B cell (primary cell): ENCODE results near the gene PIAS3. TPM values are rescaled to one million over a fixed set of nuclear protein-coding genes. Genes with fewer than 3 reads are reported as not detected.

ENCODE experiments used
- ATAC-seq: fragments of 200-7000 bp; cut with Tn5 transposase; one replicate; pipeline ENCODE4 v1.10.0; 2021; ENCODE audit warnings: low read depth, mild to moderate bottlenecking, moderate number of reproducible peaks, moderate library complexity
- CTCF ChIA-PET: fragments of 350-600 bp; sonication (Branson Sonifier 250); formaldehyde crosslinking; loops from one replicate; lab custom pipeline; 2021; ENCODE audit warnings: antibody characterized with exemption, inconsistent platforms; lab: Charles Lee
- POLR2A ChIA-PET: fragments of 350-600 bp; sonication (Branson Sonifier 250); formaldehyde crosslinking; loops from one replicate; lab custom pipeline; 2021; ENCODE audit warnings: antibody characterized with exemption; lab: Charles Lee
- DNase-seq: peaks from one replicate; pipeline ENCODE4 v3.0.0; 2013
- H2AFZ ChIP-seq: 2 replicates; pipeline ENCODE4 v1.6.1; 2012; ENCODE audit warnings: mild to moderate bottlenecking, low read depth, low read length; ENCODE audit not compliant: insufficient read depth, poor library complexity, severe bottlenecking
- H3K27ac ChIP-seq, 2 donors: 1 replicate in 1 of 2; 2 replicates in 1 of 2; pipeline ENCODE4 v1.5.1; 2012 to 2013; ENCODE audit warnings: low read length in 2 of 2, mild to moderate bottlenecking in 2 of 2, moderate library complexity in 1 of 2
- H3K27me3 ChIP-seq, 4 experiments: fragments of 200-600 bp in 1 of 4; sonication (generic) in 1 of 4; replicated peaks in 1 of 4; 1 replicate in 2 of 4; 2 replicates in 2 of 4; pipeline versions ENCODE4 v1.6.1 to v1.7.0; 2013 to 2016; ENCODE audit warnings: low read length in 3 of 4, mild to moderate bottlenecking in 2 of 4, mixed read lengths in 1 of 4, moderate library complexity in 1 of 4; ENCODE audit not compliant: insufficient read depth in 4 of 4, control insufficient read depth in 3 of 4; ENCODE audit errors: control extremely low read depth in 1 of 4
- H3K36me3 ChIP-seq, 2 experiments: replicated peaks in 1 of 2; 1 replicate in 1 of 2; 2 replicates in 1 of 2; pipeline versions ENCODE4 v1.6.1 to v1.7.1; 2013; ENCODE audit warnings: low read length in 1 of 2; ENCODE audit not compliant: insufficient read depth in 2 of 2, control insufficient read depth in 1 of 2; ENCODE audit errors: control extremely low read depth in 1 of 2, extremely low read depth in 1 of 2
- H3K4me1 ChIP-seq, 2 donors: fragments of 200-600 bp in 1 of 2; sonication (generic) in 1 of 2; 1 replicate in 1 of 2; 2 replicates in 1 of 2; pipeline versions ENCODE4 v1.5.1 to v1.6.1; 2013 to 2017; ENCODE audit warnings: low read length in 2 of 2; ENCODE audit not compliant: control insufficient read depth in 2 of 2, insufficient read depth in 2 of 2
- H3K4me2 ChIP-seq: replicated peaks from 2 replicates; pipeline ENCODE3; 2012; ENCODE audit warnings: mild to moderate bottlenecking, low read depth, low read length; ENCODE audit not compliant: poor library complexity, severe bottlenecking
- H3K4me3 ChIP-seq, 5 experiments: fragments of 200-600 bp in 1 of 5; sonication (generic) in 1 of 5; 1 replicate in 3 of 5; 2 replicates in 2 of 5; pipeline versions ENCODE4 v1.5.1 to v1.7.0; 2011 to 2016; ENCODE audit warnings: low read length in 4 of 5, mild to moderate bottlenecking in 4 of 5, low read depth in 2 of 5, control low read depth in 1 of 5, moderate library complexity in 1 of 5; ENCODE audit not compliant: insufficient read depth in 1 of 5; ENCODE audit errors: control extremely low read depth in 1 of 5, extremely low read depth in 1 of 5
- H3K79me2 ChIP-seq: fragments of 200-600 bp; sonication (generic); one replicate; pipeline ENCODE4 v1.6.0; 2016; ENCODE audit warnings: low read length; ENCODE audit not compliant: control insufficient read depth, insufficient read depth
- H3K9ac ChIP-seq: fragments of 200-600 bp; sonication (generic); 2 replicates; pipeline ENCODE4 v1.6.1; 2017; ENCODE audit warnings: mild to moderate bottlenecking, low read length, moderate library complexity
- H3K9me3 ChIP-seq, 3 donors: one replicate each; pipeline versions ENCODE4 v1.6.1 to v1.7.1; 2013; ENCODE audit warnings: low read length in 2 of 3; ENCODE audit not compliant: control insufficient read depth in 2 of 3, insufficient read depth in 1 of 3; ENCODE audit errors: control extremely low read depth in 1 of 3
- H4K20me1 ChIP-seq: 2 replicates; pipeline ENCODE4 v1.6.0; 2012; ENCODE audit warnings: mild to moderate bottlenecking, low read length; ENCODE audit not compliant: insufficient read depth, control insufficient read depth, poor library complexity, severe bottlenecking
- H3K27ac Mint-ChIP-seq: one replicate; pipeline ENCODE4 v1.8.0; 2021; ENCODE audit warnings: mixed read lengths
- H3K27me3 Mint-ChIP-seq: one replicate; pipeline ENCODE4 v1.8.0; 2021; ENCODE audit warnings: mixed read lengths
- H3K4me1 Mint-ChIP-seq: one replicate; pipeline ENCODE4 v1.8.0; 2021; ENCODE audit warnings: mixed read lengths
- H3K4me3 Mint-ChIP-seq: one replicate; pipeline ENCODE4 v1.8.0; 2021; ENCODE audit warnings: mixed read lengths
- H3K9me3 Mint-ChIP-seq: one replicate; pipeline ENCODE4 v1.8.0; 2022; ENCODE audit warnings: mixed read lengths; ENCODE audit not compliant: insufficient read depth
- CTCF ChIP-seq: fragments of 200-600 bp; IDR thresholded peaks from one replicate; pipeline ENCODE4 v1.8.0; 2022; ENCODE audit warnings: antibody characterized with exemption, mild to moderate bottlenecking
- EZH2 ChIP-seq: IDR thresholded peaks from 2 replicates; pipeline ENCODE4 v1.6.1; 2012; ENCODE audit warnings: borderline replicate concordance, low read depth, mild to moderate bottlenecking, moderate library complexity, low read length; ENCODE audit not compliant: insufficient read depth, poor library complexity, severe bottlenecking
- WGBS: methylation state at CpG from one replicate; pipeline ENCODE4 v1.1.5; 2013; ENCODE audit warnings: missing lambda C conversion rate; ENCODE audit not compliant: insufficient coverage; 5-methylcytosine and 5-hydroxymethylcytosine counted together
- intact Hi-C: fragments of 100-400 bp; cut with micrococcal nuclease; formaldehyde crosslinking; loops from one replicate; pipeline ENCODE4 v1.10.0; 2022
- polyA plus RNA-seq: library from polyadenylated mRNA; depleted of rRNA; stranded (reverse); fragments of >200 nt; gene quantifications from 2 replicates; pipeline ENCODE4 v1.2.3, GENCODE V29; 2012
- total RNA-seq, 2 donors: library from RNA; stranded (reverse); fragments of 120-200 nt in 1 of 2; gene quantifications; 1 replicate in 1 of 2; 2 replicates in 1 of 2; pipeline versions ENCODE4 v1.2.3 to v1.2.4, GENCODE V29; 2013 to 2022

PIAS3 gene
- total and polyA plus RNA-seq, 2 donors (not counting 1 experiment from before 2014, with no cell fraction given): 23.2 to 45.0 TPM

DNA sequence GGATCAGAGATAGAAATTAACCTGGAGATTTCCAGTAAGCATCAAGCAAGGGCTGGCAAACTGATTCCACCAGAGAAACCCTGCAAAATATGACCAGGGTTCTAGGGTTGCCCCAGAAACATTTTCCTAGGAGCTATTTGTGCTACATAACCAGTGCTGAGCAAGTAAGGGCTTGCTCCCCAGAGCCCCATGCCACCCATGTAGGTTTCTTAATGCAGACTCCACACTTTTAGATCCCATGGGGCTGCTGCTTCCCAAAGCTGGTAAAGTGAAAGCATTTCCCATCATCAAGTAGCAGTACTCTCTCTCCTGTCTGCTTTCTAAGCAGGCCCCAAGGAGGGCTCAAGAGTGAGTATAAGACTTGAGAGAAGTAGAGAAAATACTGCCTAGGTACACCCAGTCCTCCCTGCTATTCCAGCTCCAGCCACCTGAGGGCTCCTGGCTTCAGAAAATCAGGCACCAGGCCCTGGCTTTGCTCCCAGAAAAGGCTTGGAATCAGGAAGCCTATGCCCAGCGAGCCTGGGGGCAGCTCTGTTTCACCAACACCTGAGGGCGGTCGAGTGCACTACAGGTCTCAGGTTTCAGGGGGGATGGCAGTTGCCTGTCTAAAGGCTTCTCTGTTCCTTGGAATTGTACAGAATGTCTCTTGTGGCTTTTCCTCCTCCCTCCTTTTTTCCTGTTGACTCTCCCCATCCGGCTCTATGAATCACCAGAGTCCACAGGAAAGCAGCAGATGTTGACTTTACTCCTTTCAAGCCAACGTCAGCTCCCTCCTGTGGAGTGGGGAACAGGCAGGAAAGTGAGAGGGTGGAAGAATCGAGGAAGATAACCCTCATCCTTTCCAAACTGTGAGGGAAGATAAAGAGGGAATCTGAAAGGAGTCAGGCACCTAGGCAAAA is 33.0 kb upstream of the PIAS3 start:
- H3K27me3 ChIP-seq: no peaks in the 10 kb centered on the region
- no peaks in the 10 kb centered on the region for H3K9me3 ChIP-seq
- H3K27ac ChIP-seq: no peak overlapping the region
- DNase-seq (peak; percentile 61), ATAC-seq (peak; percentile 70)
- no peak overlapping the region for H3K9ac ChIP-seq
- H3K79me2 ChIP-seq: no peaks in the 10 kb centered on the region
- intact Hi-C loops: loop anchor here (1.0 kb wide), 2 partner anchors 85 to 121 kb away; no protein-coding TSS in a partner anchor
- H2AFZ ChIP-seq: peak overlapping the region; percentile 14
- H3K9me3 Mint-ChIP-seq: no peaks in the 10 kb centered on the region
- no peak overlapping the region for H3K4me3 ChIP-seq
- H4K20me1 ChIP-seq: no peaks in the 10 kb centered on the region
- TF ChIP-seq EZH2 (no peak), CTCF (peak; percentile 72)
- H3K27ac Mint-ChIP-seq: no peak overlapping the region
- 0% methylated on average over 1 of the region's 6 CpGs for WGBS
- no peak overlapping the region for H3K4me2 ChIP-seq
- no peaks in the 10 kb centered on the region for H3K36me3 ChIP-seq
- no peaks in the 10 kb centered on the region for H3K4me1 ChIP-seq
- H3K4me1 Mint-ChIP-seq: peaks cover under 1% of the 10 kb centered on the region
- no peaks in the 10 kb centered on the region for H3K27me3 Mint-ChIP-seq
- no peak overlapping the region for H3K4me3 Mint-ChIP-seq
- POLR2A ChIA-PET: no interaction called here
- CTCF ChIA-PET: interaction anchor here (0.6 to 3.9 kb wide), 22 partner anchors 8 to 148 kb away, joined by 3 to 41 read pairs (median 6); partner anchors contain the start of genes HJV, ITGA10, NUDT17 and PEX11B

DNA sequence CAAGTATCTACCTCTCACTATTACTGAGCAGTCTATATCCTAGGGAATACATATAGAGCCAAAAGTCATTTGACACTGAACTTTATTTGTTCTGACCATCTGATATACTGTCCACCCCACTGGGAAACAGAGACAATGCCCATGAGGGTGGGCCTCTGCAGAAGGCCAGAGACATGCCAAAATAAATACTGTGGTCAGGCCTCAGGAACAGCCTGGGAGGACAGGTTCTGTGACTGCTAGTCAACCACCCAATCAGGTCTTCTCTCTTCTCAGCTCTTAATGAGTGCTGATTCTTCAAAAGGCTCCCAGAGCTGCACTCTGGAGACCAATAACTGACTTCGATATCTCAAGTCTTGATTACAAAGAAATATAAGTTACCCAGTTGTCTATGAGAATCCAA is 32.3 kb upstream of the PIAS3 start:
- H3K9ac ChIP-seq: no peak overlapping the region
- intact Hi-C loops: loop anchor here (1.0 kb wide), 2 partner anchors 86 to 122 kb away; no protein-coding TSS in a partner anchor
- H3K4me1 ChIP-seq: peaks cover 3% of the 10 kb centered on the region in 2 donors
- ATAC-seq (no peak), DNase-seq (no peak)
- no peaks in the 10 kb centered on the region for H3K9me3 Mint-ChIP-seq
- H3K4me3 ChIP-seq: no peak overlapping the region
- TF ChIP-seq EZH2 (no peak), CTCF (no peak)
- no peaks in the 10 kb centered on the region for H3K27me3 ChIP-seq
- no peak overlapping the region for H3K27ac ChIP-seq
- H3K27me3 Mint-ChIP-seq: no peaks in the 10 kb centered on the region
- H3K9me3 ChIP-seq: no peaks in the 10 kb centered on the region
- ChIA-PET CTCF (interaction anchor here (1.1 to 3.9 kb wide), 15 partner anchors 7 to 131 kb away, joined by 3 to 41 read pairs (median 10); partner anchors contain the start of genes HJV, ITGA10, NUDT17 and PIAS3), POLR2A (no interaction called here)
- H4K20me1 ChIP-seq: no peaks in the 10 kb centered on the region
- H3K4me1 Mint-ChIP-seq: peaks cover 4% of the 10 kb centered on the region
- H3K36me3 ChIP-seq: no peaks in the 10 kb centered on the region
- no CpG with 5 or more reads among the region's 1 CpG for WGBS
- H3K4me3 Mint-ChIP-seq: no peak overlapping the region
- H3K4me2 ChIP-seq: no peak overlapping the region
- no peak overlapping the region for H2AFZ ChIP-seq
- H3K79me2 ChIP-seq: no peaks in the 10 kb centered on the region
- no peak overlapping the region for H3K27ac Mint-ChIP-seq
